ENCODE measurements around the gene TWSG1.
A peak's percentile ranks its signal among the peaks of the same experiment; 100 is the strongest.

The TWSG1 gene

DNA sequence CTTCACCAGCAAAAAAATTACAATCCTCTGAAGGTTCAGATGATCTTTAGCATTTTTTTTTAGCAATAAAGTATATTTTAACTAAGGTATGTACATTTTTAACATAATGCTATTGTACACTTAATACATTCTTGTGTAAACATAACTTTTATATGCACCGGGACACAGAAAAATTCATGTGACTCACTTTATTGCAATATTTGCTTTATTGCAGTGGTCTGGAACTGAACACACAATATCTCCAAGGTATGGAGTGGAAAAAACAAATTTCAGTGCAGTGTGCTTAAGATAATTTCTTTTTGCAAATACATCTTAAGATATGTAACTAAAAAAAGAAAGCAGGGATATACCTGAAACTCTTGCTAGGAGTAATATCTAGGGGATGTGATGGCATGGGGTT, 5.1 kb upstream of the TWSG1 start:
- DNase-seq (ENCODE audit: extremely low read depth, insufficient read length) = no peak
- Histone ChIP-seq H3K36me3 (ENCODE audit: control insufficient read depth, insufficient read depth, low read length) (no peaks in the 10 kb centered on the region), H3K27me3 (replicated peaks; ENCODE audit: control insufficient read depth, insufficient read depth, low read length) (no peaks in the 10 kb centered on the region), H3K4me3 (replicated peaks; ENCODE audit: low read depth, low read length) (no peak overlapping the region)
- TF ChIP-seq, protein P1, sequence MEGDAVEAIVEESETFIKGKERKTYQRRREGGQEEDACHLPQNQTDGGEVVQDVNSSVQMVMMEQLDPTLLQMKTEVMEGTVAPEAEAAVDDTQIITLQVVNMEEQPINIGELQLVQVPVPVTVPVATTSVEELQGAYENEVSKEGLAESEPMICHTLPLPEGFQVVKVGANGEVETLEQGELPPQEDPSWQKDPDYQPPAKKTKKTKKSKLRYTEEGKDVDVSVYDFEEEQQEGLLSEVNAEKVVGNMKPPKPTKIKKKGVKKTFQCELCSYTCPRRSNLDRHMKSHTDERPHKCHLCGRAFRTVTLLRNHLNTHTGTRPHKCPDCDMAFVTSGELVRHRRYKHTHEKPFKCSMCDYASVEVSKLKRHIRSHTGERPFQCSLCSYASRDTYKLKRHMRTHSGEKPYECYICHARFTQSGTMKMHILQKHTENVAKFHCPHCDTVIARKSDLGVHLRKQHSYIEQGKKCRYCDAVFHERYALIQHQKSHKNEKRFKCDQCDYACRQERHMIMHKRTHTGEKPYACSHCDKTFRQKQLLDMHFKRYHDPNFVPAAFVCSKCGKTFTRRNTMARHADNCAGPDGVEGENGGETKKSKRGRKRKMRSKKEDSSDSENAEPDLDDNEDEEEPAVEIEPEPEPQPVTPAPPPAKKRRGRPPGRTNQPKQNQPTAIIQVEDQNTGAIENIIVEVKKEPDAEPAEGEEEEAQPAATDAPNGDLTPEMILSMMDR (IDR thresholded peaks at IDR 0.05; ENCODE audit: insufficient read depth, low read length, poor library complexity, severe bottlenecking) = no peak

DNA sequence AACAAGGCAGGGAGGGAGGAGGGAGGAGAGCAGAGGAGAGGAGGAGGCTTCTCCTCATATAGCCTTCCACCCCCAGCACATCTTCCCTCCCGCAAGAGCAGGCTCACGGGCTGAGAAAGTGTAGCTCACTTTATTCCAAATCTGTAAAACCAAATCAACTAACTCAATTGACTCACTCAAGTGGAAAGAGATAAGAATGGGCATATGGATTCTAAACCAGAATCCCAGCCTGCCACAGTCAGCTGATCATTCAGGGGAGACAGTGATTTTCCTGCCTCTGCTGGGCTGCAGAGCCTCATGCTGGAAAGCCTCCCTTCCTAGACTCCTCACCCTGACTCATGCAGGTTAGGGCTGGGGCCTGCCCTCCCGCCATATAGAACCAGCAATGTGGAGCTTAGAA, 4.2 kb upstream of the TWSG1 start:
- TF ChIP-seq, protein P1 (IDR thresholded peaks at IDR 0.05; ENCODE audit: insufficient read depth, low read length, poor library complexity, severe bottlenecking) = no peak
- DNase-seq (ENCODE audit: extremely low read depth, insufficient read length) = no peak
- Histone ChIP-seq H3K4me3 (replicated peaks; ENCODE audit: low read depth, low read length) (no peak overlapping the region), H3K27me3 (replicated peaks; ENCODE audit: control insufficient read depth, insufficient read depth, low read length) (no peaks in the 10 kb centered on the region), H3K36me3 (ENCODE audit: control insufficient read depth, insufficient read depth, low read length) (no peaks in the 10 kb centered on the region)

DNA sequence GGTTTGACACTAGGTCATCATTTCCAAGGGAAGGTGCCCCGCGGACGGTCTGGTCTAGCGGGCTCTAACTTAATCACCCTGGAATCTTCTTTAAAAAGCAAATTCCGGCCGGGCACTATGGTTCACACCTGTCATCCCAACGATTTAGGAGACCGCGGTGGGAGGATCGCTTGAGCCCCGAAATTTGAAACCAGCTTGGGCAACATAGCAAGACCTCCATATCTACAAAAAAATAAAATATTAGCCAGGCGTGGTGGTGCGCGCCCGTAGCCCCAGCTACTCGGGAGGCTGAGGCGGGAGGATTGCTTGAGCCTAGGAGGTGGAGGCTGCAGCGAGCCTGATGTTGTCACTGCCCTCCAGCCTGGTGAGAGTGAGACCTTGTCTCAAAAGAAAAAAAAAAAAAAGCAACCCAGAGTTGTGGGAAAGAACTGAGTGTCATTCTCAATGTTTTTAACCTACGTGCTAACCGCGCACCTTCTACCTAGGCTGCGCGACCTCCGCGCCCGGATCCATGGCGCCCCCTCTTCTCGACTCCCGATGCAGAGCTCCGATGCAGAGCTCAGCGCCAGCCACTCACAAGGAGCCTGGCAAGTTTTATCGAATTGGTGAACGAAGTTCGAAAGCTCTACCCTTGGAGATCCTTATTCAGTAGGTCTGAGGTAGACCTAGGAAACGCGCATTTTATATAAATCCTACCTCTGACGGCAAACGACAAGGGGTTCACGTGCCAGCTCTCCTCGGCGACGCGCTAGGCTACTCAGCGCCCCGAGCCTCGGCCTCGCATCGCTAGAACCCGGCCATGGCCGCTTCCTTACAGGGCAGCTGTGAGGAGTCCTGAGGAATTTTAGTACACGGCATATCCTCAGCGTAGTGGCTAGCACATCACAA, 888 bp upstream of the TWSG1 start:
- TF ChIP-seq, protein P1 (IDR thresholded peaks at IDR 0.05; ENCODE audit: insufficient read depth, low read length, poor library complexity, severe bottlenecking) = no peak
- DNase-seq (ENCODE audit: extremely low read depth, insufficient read length) = no peak
- Histone ChIP-seq H3K4me3 (replicated peaks; ENCODE audit: low read depth, low read length) (peak overlapping the region; percentile 64), H3K27me3 (replicated peaks; ENCODE audit: control insufficient read depth, insufficient read depth, low read length) (no peaks in the 10 kb centered on the region), H3K36me3 (ENCODE audit: control insufficient read depth, insufficient read depth, low read length) (no peaks in the 10 kb centered on the region)

DNA sequence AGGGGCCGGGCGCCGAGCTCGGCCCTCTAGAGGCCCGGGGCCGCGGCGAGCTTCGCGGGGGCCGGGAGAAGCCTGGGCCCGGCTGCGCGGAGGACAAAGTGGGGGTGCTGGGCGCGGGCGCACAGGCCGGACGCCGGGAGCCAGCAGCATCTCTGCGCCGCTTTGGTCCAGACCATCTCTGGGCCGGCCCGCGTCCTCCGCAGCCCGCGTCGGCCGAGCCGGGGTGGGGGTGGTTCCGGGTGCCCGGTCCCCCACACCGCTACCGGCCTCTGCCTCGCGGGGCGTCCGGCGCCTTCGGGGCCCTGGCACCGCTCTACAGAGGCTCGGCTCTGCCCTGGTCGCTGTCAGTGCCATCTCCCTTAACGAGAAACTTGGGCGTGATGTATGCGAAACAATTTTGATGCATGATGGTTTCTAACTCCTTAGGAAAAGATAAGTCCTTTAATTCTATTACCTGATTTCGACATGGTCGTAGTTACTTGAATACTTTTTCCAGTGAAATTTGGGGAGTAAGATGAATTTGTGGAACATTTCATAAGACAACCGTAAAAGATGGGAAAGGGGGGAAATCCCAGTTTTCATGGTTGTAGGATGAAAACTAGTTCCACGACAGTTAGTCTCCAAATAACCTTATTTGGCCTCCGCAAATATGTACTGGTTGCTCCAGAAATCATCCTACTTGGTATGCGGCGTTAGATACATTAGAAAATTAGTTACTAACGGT, 562 bp downstream of the TWSG1 start:
- Histone ChIP-seq H3K36me3 (ENCODE audit: control insufficient read depth, insufficient read depth, low read length) (no peaks in the 10 kb centered on the region; the same call in 1 of the 2 replicates), H3K27me3 (replicated peaks; ENCODE audit: control insufficient read depth, insufficient read depth, low read length) (no peaks in the 10 kb centered on the region), H3K4me3 (replicated peaks; ENCODE audit: low read depth, low read length) (peak overlapping the region; percentile 79)
- TF ChIP-seq, protein P1 (IDR thresholded peaks at IDR 0.05; ENCODE audit: insufficient read depth, low read length, poor library complexity, severe bottlenecking) = no peak
- DNase-seq (ENCODE audit: extremely low read depth, insufficient read length) = no peak

DNA sequence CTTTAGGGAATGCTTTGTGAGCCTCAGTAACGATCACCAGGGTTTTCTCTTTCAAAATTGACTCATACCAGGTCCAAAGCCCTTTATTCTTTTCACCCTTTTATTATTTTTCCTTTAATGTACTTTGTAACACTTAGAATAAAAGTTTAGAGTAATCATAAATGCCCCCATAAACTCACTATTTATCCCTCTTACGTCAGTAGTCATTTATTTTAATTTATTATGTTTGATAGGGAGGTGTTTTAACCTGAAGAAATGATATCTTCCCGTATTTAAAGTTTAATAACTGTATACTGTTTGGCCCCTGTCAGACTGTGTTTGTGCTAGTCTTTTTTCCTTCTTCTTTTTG, 1.1 kb downstream of the TWSG1 start:
- Histone ChIP-seq H3K4me3 (replicated peaks; ENCODE audit: low read depth, low read length) (peak overlapping the region; percentile 79), H3K27me3 (replicated peaks; ENCODE audit: control insufficient read depth, insufficient read depth, low read length) (no peaks in the 10 kb centered on the region), H3K36me3 (ENCODE audit: control insufficient read depth, insufficient read depth, low read length) (no peaks in the 10 kb centered on the region; the same call in none of the 2 replicates)
- DNase-seq (ENCODE audit: extremely low read depth, insufficient read length) = no peak
- TF ChIP-seq, protein P1 (IDR thresholded peaks at IDR 0.05; ENCODE audit: insufficient read depth, low read length, poor library complexity, severe bottlenecking) = no peak

All from GM06990 (cell line).